ENCODE data around the gene HNRNPH2. TPM values are rescaled to one million over a fixed set of nuclear protein-coding genes. Genes with fewer than 3 reads are reported as not detected.

HNRNPH2 gene
- total and polyA plus RNA-seq, 10 of the 15 experiments (the other 5 are each of a cell fraction or from before 2014, with no cell fraction given) = 34.5 to 102 (median 61.4) TPM

DNA sequence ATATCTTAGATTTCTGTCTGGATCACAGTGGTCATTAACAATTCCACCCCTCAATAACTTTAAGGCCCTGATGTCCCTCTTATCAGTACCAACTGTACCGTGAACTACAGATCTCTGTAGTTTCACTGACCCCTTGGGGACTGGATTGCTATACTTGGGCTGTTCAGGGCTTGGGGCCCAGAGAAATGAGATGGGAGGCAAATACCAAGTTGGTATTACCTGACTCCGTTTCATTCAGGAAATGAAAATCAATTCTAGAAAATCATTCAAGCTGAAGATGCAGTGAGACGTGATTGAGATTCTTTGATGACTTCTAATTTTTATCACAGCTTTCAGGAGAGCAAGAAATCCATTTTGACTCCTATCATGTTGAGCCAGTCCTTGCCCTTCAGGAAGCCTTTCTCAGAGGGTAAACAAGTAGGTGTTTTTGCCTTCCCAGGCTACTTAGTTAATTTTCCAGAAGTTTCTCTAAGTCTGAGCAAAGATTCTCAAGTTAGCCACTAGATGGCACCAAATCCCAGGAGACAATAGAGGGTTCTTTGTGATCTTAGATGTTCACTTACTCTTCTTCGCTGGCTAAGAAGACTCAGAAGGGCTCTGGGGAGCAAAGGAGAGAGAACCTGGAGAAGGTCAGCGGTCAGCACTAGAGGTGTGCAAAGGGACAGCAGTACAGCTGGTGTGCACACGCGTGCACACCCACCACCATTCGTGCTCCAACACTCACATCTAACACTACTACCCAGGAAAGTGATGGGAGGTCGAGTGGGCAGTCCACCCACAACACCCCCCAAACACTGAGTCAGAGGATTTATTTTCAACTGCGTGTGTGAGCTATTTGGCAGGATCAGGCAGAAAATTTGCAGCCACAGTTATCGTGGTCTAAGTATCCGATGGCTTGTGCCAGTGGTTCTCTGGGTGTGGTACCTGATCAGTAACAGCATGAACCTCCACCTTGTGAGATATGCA is 7.4 kb downstream of the HNRNPH2 start (continued):
- peak; percentile 69 to 82 (median 73) for TF ChIP-seq CTCF (IDR thresholded peaks at IDR 0.05 in 2 of 3, conservative IDR thresholded peaks at IDR 0.05 in 1 of 3; ENCODE audit: control insufficient read depth in 2 of 3, extremely low read depth in 1 of 3, insufficient read depth in 1 of 3, low read depth in 3 of 3, low read length in 3 of 3)
- no peak for TF ChIP-seq STAT1 (conservative IDR thresholded peaks at IDR 0.05)
- peak; percentile 53 for TF ChIP-seq SMC3 (IDR thresholded peaks at IDR 0.05; ENCODE audit: borderline replicate concordance, low read length)
- no peak for TF ChIP-seq FOXK2 (IDR thresholded peaks at IDR 0.05)
- no peak for TF ChIP-seq NR2C1 (IDR thresholded peaks at IDR 0.05)
- no peak for TF ChIP-seq STAT3 (IDR thresholded peaks at IDR 0.05; ENCODE audit: low read depth, low read length)
- TF ChIP-seq HDAC6 (IDR thresholded peaks at IDR 0.05; ENCODE audit: unreplicated experiment) = no peak
- TF ChIP-seq, protein P1, sequence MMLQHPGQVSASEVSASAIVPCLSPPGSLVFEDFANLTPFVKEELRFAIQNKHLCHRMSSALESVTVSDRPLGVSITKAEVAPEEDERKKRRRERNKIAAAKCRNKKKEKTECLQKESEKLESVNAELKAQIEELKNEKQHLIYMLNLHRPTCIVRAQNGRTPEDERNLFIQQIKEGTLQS (IDR thresholded peaks at IDR 0.05; ENCODE audit: borderline replicate concordance, extremely low read depth, low read depth, low read length) = no peak
- TF ChIP-seq TCF12 (IDR thresholded peaks at IDR 0.05; ENCODE audit: low read depth, low read length) = no peak
- TF ChIP-seq, protein P2, sequence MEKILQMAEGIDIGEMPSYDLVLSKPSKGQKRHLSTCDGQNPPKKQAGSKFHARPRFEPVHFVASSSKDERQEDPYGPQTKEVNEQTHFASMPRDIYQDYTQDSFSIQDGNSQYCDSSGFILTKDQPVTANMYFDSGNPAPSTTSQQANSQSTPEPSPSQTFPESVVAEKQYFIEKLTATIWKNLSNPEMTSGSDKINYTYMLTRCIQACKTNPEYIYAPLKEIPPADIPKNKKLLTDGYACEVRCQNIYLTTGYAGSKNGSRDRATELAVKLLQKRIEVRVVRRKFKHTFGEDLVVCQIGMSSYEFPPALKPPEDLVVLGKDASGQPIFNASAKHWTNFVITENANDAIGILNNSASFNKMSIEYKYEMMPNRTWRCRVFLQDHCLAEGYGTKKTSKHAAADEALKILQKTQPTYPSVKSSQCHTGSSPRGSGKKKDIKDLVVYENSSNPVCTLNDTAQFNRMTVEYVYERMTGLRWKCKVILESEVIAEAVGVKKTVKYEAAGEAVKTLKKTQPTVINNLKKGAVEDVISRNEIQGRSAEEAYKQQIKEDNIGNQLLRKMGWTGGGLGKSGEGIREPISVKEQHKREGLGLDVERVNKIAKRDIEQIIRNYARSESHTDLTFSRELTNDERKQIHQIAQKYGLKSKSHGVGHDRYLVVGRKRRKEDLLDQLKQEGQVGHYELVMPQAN (conservative IDR thresholded peaks at IDR 0.05) = no peak
- peak; percentile 95 for TF ChIP-seq HSF1 (IDR thresholded peaks at IDR 0.05; ENCODE audit: low read depth, low read length)
- TF ChIP-seq MEF2A (IDR thresholded peaks at IDR 0.05; ENCODE audit: insufficient read depth, low read depth, low read length) = no peak
- no peak for TF ChIP-seq ZNF24 (IDR thresholded peaks at IDR 0.05)
- no peak for TF ChIP-seq FOXM1 (IDR thresholded peaks at IDR 0.05; ENCODE audit: low read depth, low read length)
- TF ChIP-seq RELA (IDR thresholded peaks at IDR 0.05; ENCODE audit: borderline replicate concordance, partially characterized antibody) = no peak
- no peak for TF ChIP-seq GATAD2B (conservative IDR thresholded peaks at IDR 0.05; ENCODE audit: low read depth)
- TF ChIP-seq WRNIP1 (IDR thresholded peaks at IDR 0.05; ENCODE audit: borderline replicate concordance, low read depth, low read length) = no peak
- no peak for TF ChIP-seq MEF2B (IDR thresholded peaks at IDR 0.05; ENCODE audit: partially characterized antibody, poor library complexity, severe bottlenecking)
- TF ChIP-seq, protein P3, sequence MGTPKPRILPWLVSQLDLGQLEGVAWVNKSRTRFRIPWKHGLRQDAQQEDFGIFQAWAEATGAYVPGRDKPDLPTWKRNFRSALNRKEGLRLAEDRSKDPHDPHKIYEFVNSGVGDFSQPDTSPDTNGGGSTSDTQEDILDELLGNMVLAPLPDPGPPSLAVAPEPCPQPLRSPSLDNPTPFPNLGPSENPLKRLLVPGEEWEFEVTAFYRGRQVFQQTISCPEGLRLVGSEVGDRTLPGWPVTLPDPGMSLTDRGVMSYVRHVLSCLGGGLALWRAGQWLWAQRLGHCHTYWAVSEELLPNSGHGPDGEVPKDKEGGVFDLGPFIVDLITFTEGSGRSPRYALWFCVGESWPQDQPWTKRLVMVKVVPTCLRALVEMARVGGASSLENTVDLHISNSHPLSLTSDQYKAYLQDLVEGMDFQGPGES (IDR thresholded peaks at IDR 0.05) = no peak
- no peak for TF ChIP-seq RUNX3 (IDR thresholded peaks at IDR 0.05; ENCODE audit: low read length)
- peak; percentile 59; the same call in 1 of the 2 replicates for TF ChIP-seq PML (IDR thresholded peaks at IDR 0.05; ENCODE audit: low read length)
